HCT116 (cell line): ENCODE results near the gene ARHGAP1. TPM values are rescaled to one million over a fixed set of nuclear protein-coding genes. Genes with fewer than 3 reads are reported as not detected.

Source experiments
- ATAC-seq: fragments of 200-7000 bp; cut with Tn5 transposase; 2 replicates; pipeline ENCODE4 v1.9.1; 2020; ENCODE audit warnings: mild to moderate bottlenecking, moderate library complexity
- BruUV-seq: library from RNA; stranded (reverse); fragments of 400-500 nt; replicated peaks from 2 replicates; lab custom pipeline; 2021; lab: Mats Ljungman, UMichigan
- CTCF ChIA-PET: fragments of 300-600 bp; sonication (Branson Sonifier 250); formaldehyde crosslinking; loops from one replicate; lab custom pipeline; 2021; ENCODE audit warnings: antibody characterized with exemption; lab: Charles Lee
- POLR2A ChIA-PET: fragments of 300-600, 350-600 bp; sonication (Branson Sonifier 250); formaldehyde crosslinking; loops from one replicate; lab custom pipeline; 2021; ENCODE audit warnings: antibody characterized with exemption; lab: Charles Lee
- RAD21 ChIA-PET, 2 experiments: fragments of 300-600 bp; sonication (Branson Sonifier 250); formaldehyde crosslinking; loops; one replicate each; lab custom pipeline; 2023; ENCODE audit warnings: low total read pairs in 2 of 2; ENCODE audit not compliant: uncharacterized antibody in 2 of 2, unreplicated experiment in 2 of 2, low non-redundant PET in 1 of 2; lab: Charles Lee
- DNase-seq: peaks from one replicate; pipeline ENCODE4 v3.0.0-alpha.2; 2010; ENCODE audit warnings: low read depth, low spot score
- H2AFZ ChIP-seq: fragments of 200-600 bp; shearing (Covaris generic), sonication (generic); 2 replicates; pipeline ENCODE4 v1.6.1; 2017; ENCODE audit warnings: low read depth, mixed run types, mixed read lengths, antibody characterized with exemption, low read length; ENCODE audit not compliant: poor library complexity, severe bottlenecking
- H3K27ac ChIP-seq: 2 replicates; pipeline ENCODE4 v1.5.1; 2012; ENCODE audit warnings: low read depth, low read length
- H3K27me3 ChIP-seq: fragments of 200-600 bp; sonication (generic); 2 replicates; pipeline ENCODE4 v1.6.1; 2016; ENCODE audit warnings: mixed run types, low read length, mixed read lengths; ENCODE audit not compliant: insufficient read depth
- H3K36me3 ChIP-seq, 2 experiments: fragments of 200-500 bp in 1 of 2; fragments of 200-600 bp in 1 of 2; sonication (Bioruptor generic) in 1 of 2; sonication (generic) in 1 of 2; 2 replicates each; pipeline versions ENCODE4 v1.5.1 to v1.6.1; 2014 to 2016; ENCODE audit warnings: low read length in 2 of 2, inconsistent platforms in 1 of 2, mixed read lengths in 1 of 2, mixed run types in 1 of 2; ENCODE audit not compliant: insufficient read depth in 2 of 2, control insufficient read depth in 1 of 2
- H3K4me1 ChIP-seq, 2 experiments: fragments of 200-600 bp in 1 of 2; sonication (generic) in 1 of 2; 2 replicates each; pipeline versions ENCODE4 v1.5.1 to v1.6.1; 2012 to 2017; ENCODE audit warnings: low read length in 2 of 2, inconsistent platforms in 1 of 2, mild to moderate bottlenecking in 1 of 2, mixed read lengths in 1 of 2, mixed run types in 1 of 2, moderate library complexity in 1 of 2; ENCODE audit not compliant: insufficient read depth in 2 of 2, control insufficient read depth in 1 of 2
- H3K4me2 ChIP-seq: fragments of 200-600 bp; sonication (generic); 2 replicates; pipeline ENCODE4 v1.6.1; 2017; ENCODE audit warnings: mixed run types, low read length, mixed read lengths
- H3K4me3 ChIP-seq, 2 experiments: fragments of 200-600 bp in 1 of 2; sonication (generic) in 1 of 2; replicated peaks in 1 of 2; 2 replicates each; pipeline ENCODE4 v1.5.1; 2011 to 2016; ENCODE audit warnings: low read length in 2 of 2, control low read depth in 1 of 2, low read depth in 1 of 2, mild to moderate bottlenecking in 1 of 2, mixed read lengths in 1 of 2, mixed run types in 1 of 2
- H3K79me2 ChIP-seq: fragments of 200-600 bp; sonication (generic); 2 replicates; pipeline ENCODE4 v1.6.1; 2017; ENCODE audit warnings: mild to moderate bottlenecking, mixed run types, low read length, moderate library complexity, mixed read lengths; ENCODE audit not compliant: insufficient read depth
- H3K9ac ChIP-seq: fragments of 200-600 bp; sonication (generic); 2 replicates; pipeline ENCODE4 v1.6.1; 2016; ENCODE audit warnings: low read length, mixed read lengths
- H3K9me2 ChIP-seq: fragments of 200-600 bp; sonication (generic), shearing (Covaris generic); 2 replicates; pipeline ENCODE4 v1.6.1; 2017; ENCODE audit warnings: mixed run types, mild to moderate bottlenecking, moderate library complexity; ENCODE audit not compliant: insufficient read depth
- H3K9me3 ChIP-seq, 2 experiments: fragments of 200-500 bp in 1 of 2; fragments of 200-600 bp in 1 of 2; sonication (Bioruptor generic) in 1 of 2; sonication (generic) in 1 of 2; 2 replicates each; pipeline ENCODE4 v1.6.1; 2014 to 2017; ENCODE audit warnings: low read length in 2 of 2, mixed read lengths in 2 of 2, inconsistent platforms in 1 of 2, low read depth in 1 of 2, mild to moderate bottlenecking in 1 of 2, mixed run types in 1 of 2, moderate library complexity in 1 of 2; ENCODE audit not compliant: control insufficient read depth in 1 of 2, insufficient read depth in 1 of 2
- H4K20me1 ChIP-seq: fragments of 200-600 bp; sonication (generic), shearing (Covaris generic); 2 replicates; pipeline ENCODE4 v1.6.1; 2017; ENCODE audit warnings: mixed run types, mild to moderate bottlenecking, moderate library complexity; ENCODE audit not compliant: insufficient read depth
- ATF3 ChIP-seq: IDR thresholded peaks from 2 replicates; pipeline ENCODE4 v1.6.1; 2012
- CEBPB ChIP-seq: IDR thresholded peaks from 2 replicates; pipeline ENCODE4 v1.6.1; 2012; ENCODE audit warnings: low read depth
- CTCF ChIP-seq, 3 experiments: fragments of 200-600 bp in 1 of 3; sonication (generic) in 1 of 3; IDR thresholded peaks in 2 of 3; conservative IDR thresholded peaks in 1 of 3; 2 replicates each; pipeline ENCODE4 v1.5.1; 2012 to 2017; ENCODE audit warnings: low read depth in 2 of 3, low read length in 2 of 3, antibody characterized with exemption in 1 of 3, borderline replicate concordance in 1 of 3, control low read depth in 1 of 3, mild to moderate bottlenecking in 1 of 3, mixed read lengths in 1 of 3, mixed run types in 1 of 3, moderate library complexity in 1 of 3; ENCODE audit not compliant: insufficient read depth in 1 of 3
- EGR1 ChIP-seq: IDR thresholded peaks from 2 replicates; pipeline ENCODE4 v1.6.1; 2012; ENCODE audit warnings: low read depth
- ELF1 ChIP-seq: IDR thresholded peaks from 2 replicates; pipeline ENCODE4 v1.6.1; 2012; ENCODE audit warnings: low read depth, borderline replicate concordance
- EZH2 ChIP-seq: fragments of 200-600 bp; sonication (generic); IDR thresholded peaks from 2 replicates; pipeline ENCODE4 v1.6.1; 2017; ENCODE audit warnings: antibody characterized with exemption, mixed run types
- FOSL1 ChIP-seq: IDR thresholded peaks from 2 replicates; pipeline ENCODE4 v1.6.1; 2012; ENCODE audit warnings: low read depth
- JUND ChIP-seq: IDR thresholded peaks from 2 replicates; pipeline ENCODE4 v1.6.1; 2012
- MAX ChIP-seq: IDR thresholded peaks from 2 replicates; pipeline ENCODE4 v1.6.1; 2012
- POLR2A ChIP-seq: IDR thresholded peaks from 2 replicates; pipeline ENCODE4 v1.7.0; 2011; ENCODE audit warnings: borderline replicate concordance; ENCODE audit not compliant: insufficient read depth, insufficient read length; ENCODE audit errors: extremely low read depth
- RAD21 ChIP-seq: IDR thresholded peaks from 2 replicates; pipeline ENCODE4 v1.6.1; 2012; ENCODE audit warnings: low read depth, mild to moderate bottlenecking
- SIN3A ChIP-seq: IDR thresholded peaks from 2 replicates; pipeline ENCODE4 v1.6.1; 2012; ENCODE audit warnings: low read depth
- SP1 ChIP-seq: IDR thresholded peaks from 2 replicates; pipeline ENCODE4 v1.6.1; 2012; ENCODE audit warnings: low read depth
- SRF ChIP-seq: IDR thresholded peaks from 2 replicates; pipeline ENCODE4 v1.6.1; 2012; ENCODE audit warnings: low read depth
- TCF7L2 ChIP-seq: IDR thresholded peaks from 2 replicates; pipeline ENCODE4 v1.7.0; 2011; ENCODE audit warnings: borderline replicate concordance, inconsistent platforms; ENCODE audit not compliant: insufficient read depth, insufficient read length; ENCODE audit errors: extremely low read depth
- YY1 ChIP-seq: IDR thresholded peaks from 2 replicates; pipeline ENCODE4 v1.6.1; 2011; ENCODE audit warnings: low read length, low read depth, moderate library complexity, mild to moderate bottlenecking; ENCODE audit not compliant: insufficient replicate concordance; ENCODE audit errors: extremely low read depth
- ZBTB33 ChIP-seq: IDR thresholded peaks from 2 replicates; pipeline ENCODE4 v1.6.1; 2011; ENCODE audit warnings: mild to moderate bottlenecking, low read length, moderate library complexity; ENCODE audit not compliant: insufficient replicate concordance; ENCODE audit errors: extremely low read depth
- ZFX ChIP-seq: fragments of 450-650 bp; IDR thresholded peaks from 2 replicates; pipeline ENCODE4 v1.6.1; 2017
- ZNF274 ChIP-seq: fragments of 200-500 bp; sonication (Bioruptor generic); IDR thresholded peaks from 2 replicates; pipeline ENCODE4 v1.6.1; 2014; ENCODE audit warnings: mild to moderate bottlenecking, low read depth, low read length, inconsistent platforms
- intact Hi-C: fragments of 100-400 bp; cut with micrococcal nuclease; formaldehyde crosslinking; loops from 2 replicates; pipeline ENCODE4 v1.10.0; 2022
- total RNA-seq: library from RNA; stranded (reverse); gene quantifications from one replicate; pipeline ENCODE4 v1.2.1, GENCODE V29; 2021; ENCODE audit not compliant: unreplicated experiment
- TF ChIP-seq, protein P1 (sequence below): IDR thresholded peaks from 2 replicates; pipeline ENCODE4 v1.6.1; 2012; ENCODE audit warnings: low read depth

Gene ARHGAP1
- total RNA-seq, 1 experiment from 2014 or later: 36.9 TPM

DNA sequence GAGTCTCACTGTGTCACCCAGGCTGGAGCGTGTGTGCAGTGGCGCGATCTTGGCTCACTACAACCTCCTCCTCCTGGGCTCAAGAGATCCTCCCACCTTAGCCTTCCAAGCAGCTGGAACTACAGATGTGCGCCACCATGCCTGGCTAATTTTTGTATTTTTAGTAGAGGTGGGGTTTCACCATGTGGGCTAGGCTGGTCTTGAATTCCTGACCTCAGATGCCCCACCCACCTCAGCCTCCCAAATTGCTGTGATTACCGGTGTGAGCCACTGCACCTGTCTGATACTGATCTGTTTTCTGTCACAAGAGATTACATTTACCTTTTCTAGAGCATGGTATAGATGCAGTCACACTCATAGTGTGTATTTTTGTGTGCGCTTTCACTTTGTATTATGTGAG lies 71.5 kb downstream of the ARHGAP1 start:
- H3K4me1 ChIP-seq: peaks cover 0 to 7% of the 10 kb centered on the region in 2 experiments; a peak in 3 of 4 replicates

More for the DNA sequence above, 71.5 kb downstream of the ARHGAP1 start:
- no peaks in the 10 kb centered on the region for H4K20me1 ChIP-seq
- no peak for TF ChIP-seq ZNF274
- no peak for TF ChIP-seq SRF
- TF ChIP-seq ELF1: no peak
- TF ChIP-seq, protein P1, sequence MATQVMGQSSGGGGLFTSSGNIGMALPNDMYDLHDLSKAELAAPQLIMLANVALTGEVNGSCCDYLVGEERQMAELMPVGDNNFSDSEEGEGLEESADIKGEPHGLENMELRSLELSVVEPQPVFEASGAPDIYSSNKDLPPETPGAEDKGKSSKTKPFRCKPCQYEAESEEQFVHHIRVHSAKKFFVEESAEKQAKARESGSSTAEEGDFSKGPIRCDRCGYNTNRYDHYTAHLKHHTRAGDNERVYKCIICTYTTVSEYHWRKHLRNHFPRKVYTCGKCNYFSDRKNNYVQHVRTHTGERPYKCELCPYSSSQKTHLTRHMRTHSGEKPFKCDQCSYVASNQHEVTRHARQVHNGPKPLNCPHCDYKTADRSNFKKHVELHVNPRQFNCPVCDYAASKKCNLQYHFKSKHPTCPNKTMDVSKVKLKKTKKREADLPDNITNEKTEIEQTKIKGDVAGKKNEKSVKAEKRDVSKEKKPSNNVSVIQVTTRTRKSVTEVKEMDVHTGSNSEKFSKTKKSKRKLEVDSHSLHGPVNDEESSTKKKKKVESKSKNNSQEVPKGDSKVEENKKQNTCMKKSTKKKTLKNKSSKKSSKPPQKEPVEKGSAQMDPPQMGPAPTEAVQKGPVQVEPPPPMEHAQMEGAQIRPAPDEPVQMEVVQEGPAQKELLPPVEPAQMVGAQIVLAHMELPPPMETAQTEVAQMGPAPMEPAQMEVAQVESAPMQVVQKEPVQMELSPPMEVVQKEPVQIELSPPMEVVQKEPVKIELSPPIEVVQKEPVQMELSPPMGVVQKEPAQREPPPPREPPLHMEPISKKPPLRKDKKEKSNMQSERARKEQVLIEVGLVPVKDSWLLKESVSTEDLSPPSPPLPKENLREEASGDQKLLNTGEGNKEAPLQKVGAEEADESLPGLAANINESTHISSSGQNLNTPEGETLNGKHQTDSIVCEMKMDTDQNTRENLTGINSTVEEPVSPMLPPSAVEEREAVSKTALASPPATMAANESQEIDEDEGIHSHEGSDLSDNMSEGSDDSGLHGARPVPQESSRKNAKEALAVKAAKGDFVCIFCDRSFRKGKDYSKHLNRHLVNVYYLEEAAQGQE: no peak
- no peak for TF ChIP-seq ZFX
- no peak for TF ChIP-seq JUND
- TF ChIP-seq TCF7L2: no peak
- TF ChIP-seq FOSL1: no peak
- TF ChIP-seq POLR2A: no peak
- no peak for TF ChIP-seq CEBPB
- TF ChIP-seq CTCF (IDR thresholded peaks at IDR 0.05 in 2 of 3, conservative IDR thresholded peaks at IDR 0.05 in 1 of 3; ENCODE audit: borderline replicate concordance in 1 of 3, insufficient read depth in 1 of 3, low read depth in 2 of 3, low read length in 2 of 3): no peak
- TF ChIP-seq EGR1: no peak
- TF ChIP-seq SIN3A: no peak
- TF ChIP-seq SP1: no peak
- no peak for TF ChIP-seq EZH2
- no peak for TF ChIP-seq MAX
- TF ChIP-seq YY1: no peak
- TF ChIP-seq ATF3: no peak
- no peak for TF ChIP-seq ZBTB33
- no peak for TF ChIP-seq RAD21
- H3K36me3 ChIP-seq: peaks cover 5 to 7% of the 10 kb centered on the region in 2 experiments; a peak in 3 of 4 replicates
- H3K27ac ChIP-seq: no peak overlapping the region
- intact Hi-C loops: no loop called here
- no peak overlapping the region for H2AFZ ChIP-seq
- H3K79me2 ChIP-seq: peaks cover 4% of the 10 kb centered on the region
- H3K9ac ChIP-seq: no peak overlapping the region
- ChIA-PET RAD21 (no interaction called here), CTCF (no interaction called here), POLR2A (no interaction called here)
- H3K9me3 ChIP-seq: no peaks in the 10 kb centered on the region
- DNase-seq (no peak), ATAC-seq (no peak)
- no peaks in the 10 kb centered on the region for H3K9me2 ChIP-seq
- no TSS peak for BruUV-seq
- no peak overlapping the region for H3K4me2 ChIP-seq
- H3K27me3 ChIP-seq: no peaks in the 10 kb centered on the region
- no peak overlapping the region for H3K4me3 ChIP-seq
